ENCODE data around the gene HEXIM1. TPM values are rescaled to one million over a fixed set of nuclear protein-coding genes. Genes with fewer than 3 reads are reported as not detected.

The HEXIM1 gene
- total RNA-seq, 1 donor from 2014 or later, result 33.3 TPM

DNA sequence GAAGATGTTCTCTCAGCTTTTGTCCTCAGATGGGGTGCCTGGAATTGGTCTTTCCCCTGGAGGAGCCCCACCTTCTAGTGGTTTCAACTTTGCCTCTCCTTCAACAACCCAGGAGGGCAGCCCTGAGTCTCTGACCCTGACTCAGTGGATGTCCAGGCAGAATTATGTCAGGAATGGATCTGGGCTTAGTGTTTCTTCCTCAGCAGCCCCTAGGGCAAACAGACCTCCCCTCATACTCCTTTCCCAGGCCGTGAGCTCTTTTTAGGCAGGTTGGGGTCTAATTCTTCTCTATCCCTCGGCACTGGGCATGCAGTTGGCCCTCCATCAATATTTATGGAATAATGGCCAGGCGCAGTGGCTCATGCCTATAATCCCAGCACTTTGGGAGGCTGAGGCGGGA lies 53.2 kb downstream of the HEXIM1 start:
- Mint-ChIP-seq H3K4me1 (ENCODE audit: low read depth) (peaks cover 9% of the 10 kb centered on the region), H3K36me3 (ENCODE audit: insufficient read depth) (no peaks in the 10 kb centered on the region), H3K27me3 (peaks cover 4% of the 10 kb centered on the region), H3K9me3 (ENCODE audit: low read depth) (no peaks in the 10 kb centered on the region), H3K4me3 (ENCODE audit: low read depth) (no peak overlapping the region), H3K27ac (no peak overlapping the region)
- TF ChIP-seq CTCF (IDR thresholded peaks at IDR 0.05; ENCODE audit: unreplicated experiment), result no peak
- no peak for DNase-seq (ENCODE audit: low spot score, unreplicated experiment)

Small RNA genes within 50 kb of the gene (microRNA-seq; reads per million reads assigned to microRNA genes)
- not detected for gene MIR6784 (ENCODE audit: borderline number of aligned reads, unreplicated experiment)

Other genes with a start within 250 kb of the HEXIM1 start
- 127 and 133 TPM in 2 replicates for gene EFTUD2, start 249.0 kb upstream of the HEXIM1 start, total RNA-seq
- gene GFAP, start 233.0 kb upstream of the HEXIM1 start, total RNA-seq, result not detected in 2 replicates
- gene KIF18B, start 200.7 kb upstream of the HEXIM1 start, total RNA-seq, result 27.7 and 32.2 TPM in 2 replicates
- 36.2 and 37.0 TPM in 2 replicates for gene C1QL1, start 180.2 kb upstream of the HEXIM1 start, total RNA-seq
- 65.0 and 68.1 TPM in 2 replicates for gene DCAKD, start 96.8 kb upstream of the HEXIM1 start, total RNA-seq
- 97.4 and 98.7 TPM in 2 replicates for gene NMT1, start 87.2 kb upstream of the HEXIM1 start, total RNA-seq
- gene PLCD3, start 16.0 kb upstream of the HEXIM1 start, total RNA-seq, result 23.4 and 26.7 TPM in 2 replicates
- gene ACBD4, start 12.8 kb upstream of the HEXIM1 start, total RNA-seq, result 14.1 and 15.7 TPM in 2 replicates
- 9.3 and 11.9 TPM in 2 replicates for gene HEXIM2, start 13.4 kb downstream of the HEXIM1 start, total RNA-seq
- gene FMNL1, start 73.4 kb downstream of the HEXIM1 start, total RNA-seq, result 3.2 and 3.3 TPM in 2 replicates
- gene SPATA32, start 113.6 kb downstream of the HEXIM1 start, total RNA-seq, result 0.24 TPM in 1 of 2 replicates, not detected in the other
- gene MAP3K14, start 168.5 kb downstream of the HEXIM1 start, total RNA-seq, result 7.8 and 8.7 TPM in 2 replicates